Measurements from ENCODE around the gene NUFIP2. TPM values are rescaled to one million over a fixed set of nuclear protein-coding genes. Genes with fewer than 3 reads are reported as not detected.

The NUFIP2 gene
- total RNA-seq, 2 donors from 2014 or later, result 92.9 to 104 TPM

GRCh38 chr17:29283496-29283895, 10.5 kb downstream of the NUFIP2 start:
- Mint-ChIP-seq H3K9me3 (no peaks in the 10 kb centered on the region), H3K4me1 (peaks cover 19% of the 10 kb centered on the region), H3K36me3 (ENCODE audit: low read depth) (peaks cover 88% of the 10 kb centered on the region), H3K4me3 (no peak overlapping the region), H3K27ac (no peak overlapping the region), H3K27me3 (ENCODE audit: insufficient read depth) (no peaks in the 10 kb centered on the region)
- no peak overlapping the region for H3K9ac ChIP-seq (ENCODE audit: extremely low read depth, low read length, poor library complexity, severe bottlenecking)
- no peak for DNase-seq
- peaks cover 2% of the 10 kb centered on the region for H3K4me1 ChIP-seq (ENCODE audit: control insufficient read depth, insufficient read depth, low read length)
- peaks cover 38% of the 10 kb centered on the region for H3K9me3 ChIP-seq (ENCODE audit: control insufficient read depth, low read length)
- 88 to 100% methylated on average over 3 to 5 of the region's 5 CpGs for WGBS, 2 experiments (ENCODE audit: insufficient coverage in 1 of 2, insufficient read length in 1 of 2)
- H3K4me3 ChIP-seq (ENCODE audit: low read length), result peak overlapping the region; percentile 16
- H3K27me3 ChIP-seq (ENCODE audit: control insufficient read depth, insufficient read depth, low read length, poor library complexity, severe bottlenecking), result no peaks in the 10 kb centered on the region
- peaks cover 96% of the 10 kb centered on the region for H3K36me3 ChIP-seq (ENCODE audit: control insufficient read depth, insufficient read depth, low read length)
- peak; percentile 52 for TF ChIP-seq CTCF (conservative IDR thresholded peaks at IDR 0.05)
- no peak overlapping the region for H3K27ac ChIP-seq (ENCODE audit: low read depth, low read length)

- Histone ChIP-seq H3K4me3 (ENCODE audit: low read length) (peak overlapping the region; percentile 61), H3K9ac (ENCODE audit: extremely low read depth, low read length, poor library complexity, severe bottlenecking) (no peak overlapping the region), H3K27me3 (ENCODE audit: control insufficient read depth, insufficient read depth, low read length, poor library complexity, severe bottlenecking) (no peaks in the 10 kb centered on the region), H3K36me3 (ENCODE audit: control insufficient read depth, insufficient read depth, low read length) (peaks cover 95% of the 10 kb centered on the region), H3K4me1 (ENCODE audit: control insufficient read depth, insufficient read depth, low read length) (no peaks in the 10 kb centered on the region), H3K9me3 (ENCODE audit: control insufficient read depth, low read length) (peaks cover 37% of the 10 kb centered on the region), H3K27ac (ENCODE audit: low read depth, low read length) (no peak overlapping the region)
- Mint-ChIP-seq H3K4me1 (peaks cover 34% of the 10 kb centered on the region), H3K4me3 (no peak overlapping the region), H3K36me3 (ENCODE audit: low read depth) (peaks cover 85% of the 10 kb centered on the region), H3K27me3 (ENCODE audit: insufficient read depth) (no peaks in the 10 kb centered on the region), H3K27ac (no peak overlapping the region), H3K9me3 (no peaks in the 10 kb centered on the region)
- WGBS, 2 experiments (ENCODE audit: insufficient coverage in 1 of 2, insufficient read length in 1 of 2), result 91 to 94% methylated on average over 5 of the region's 5 CpGs
- no peak for DNase-seq
- TF ChIP-seq CTCF (conservative IDR thresholded peaks at IDR 0.05), result no peak
Observed at GRCh38 chr17:29279397-29280070, 14.4 kb downstream of the NUFIP2 start.

- Histone ChIP-seq H3K9ac (ENCODE audit: extremely low read depth, low read length, poor library complexity, severe bottlenecking) (no peak overlapping the region), H3K4me3 (ENCODE audit: low read length) (peak overlapping the region; percentile 5), H3K27me3 (ENCODE audit: control insufficient read depth, insufficient read depth, low read length, poor library complexity, severe bottlenecking) (no peaks in the 10 kb centered on the region), H3K27ac (ENCODE audit: low read depth, low read length) (no peak overlapping the region), H3K9me3 (ENCODE audit: control insufficient read depth, low read length) (peaks cover 38% of the 10 kb centered on the region), H3K4me1 (ENCODE audit: control insufficient read depth, insufficient read depth, low read length) (no peaks in the 10 kb centered on the region), H3K36me3 (ENCODE audit: control insufficient read depth, insufficient read depth, low read length) (peaks cover 95% of the 10 kb centered on the region)
- Mint-ChIP-seq H3K27me3 (ENCODE audit: insufficient read depth) (no peaks in the 10 kb centered on the region), H3K9me3 (peaks cover 3% of the 10 kb centered on the region), H3K27ac (no peak overlapping the region), H3K4me3 (no peak overlapping the region), H3K36me3 (ENCODE audit: low read depth) (peaks cover 87% of the 10 kb centered on the region), H3K4me1 (peaks cover 34% of the 10 kb centered on the region)
- no peak for DNase-seq
- TF ChIP-seq CTCF (conservative IDR thresholded peaks at IDR 0.05), result no peak
Observed at GRCh38 chr17:29278692-29279091, 15.3 kb downstream of the NUFIP2 start.
